Measurements from ENCODE around the gene NOTCH3. TPM values are rescaled to one million over a fixed set of nuclear protein-coding genes. Genes with fewer than 3 reads are reported as not detected.

NOTCH3 gene
- total RNA-seq, 4 donors from 2014 or later = 17.7 to 91.4 (median 41.4) TPM

DNA sequence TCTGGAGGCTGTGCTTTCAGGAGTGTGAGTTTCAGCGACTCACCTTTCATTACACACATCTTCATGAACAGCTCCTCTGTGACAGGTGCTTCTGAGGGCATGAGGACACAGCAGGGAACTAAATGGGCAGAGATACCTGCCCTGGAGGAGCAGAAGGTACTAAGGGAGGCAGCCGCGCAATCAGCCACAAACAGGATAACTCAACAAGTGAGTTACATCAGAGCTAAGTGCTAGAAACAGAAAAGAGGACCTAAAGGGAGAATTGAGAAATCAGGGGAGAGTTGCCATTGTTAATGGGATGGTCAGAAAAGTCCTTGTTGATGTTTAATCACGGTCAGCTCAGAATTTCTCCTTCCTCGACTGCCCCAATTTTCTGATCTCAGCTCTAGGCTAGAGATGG is 51.1 kb downstream of the NOTCH3 start:
- TF ChIP-seq, protein P1, sequence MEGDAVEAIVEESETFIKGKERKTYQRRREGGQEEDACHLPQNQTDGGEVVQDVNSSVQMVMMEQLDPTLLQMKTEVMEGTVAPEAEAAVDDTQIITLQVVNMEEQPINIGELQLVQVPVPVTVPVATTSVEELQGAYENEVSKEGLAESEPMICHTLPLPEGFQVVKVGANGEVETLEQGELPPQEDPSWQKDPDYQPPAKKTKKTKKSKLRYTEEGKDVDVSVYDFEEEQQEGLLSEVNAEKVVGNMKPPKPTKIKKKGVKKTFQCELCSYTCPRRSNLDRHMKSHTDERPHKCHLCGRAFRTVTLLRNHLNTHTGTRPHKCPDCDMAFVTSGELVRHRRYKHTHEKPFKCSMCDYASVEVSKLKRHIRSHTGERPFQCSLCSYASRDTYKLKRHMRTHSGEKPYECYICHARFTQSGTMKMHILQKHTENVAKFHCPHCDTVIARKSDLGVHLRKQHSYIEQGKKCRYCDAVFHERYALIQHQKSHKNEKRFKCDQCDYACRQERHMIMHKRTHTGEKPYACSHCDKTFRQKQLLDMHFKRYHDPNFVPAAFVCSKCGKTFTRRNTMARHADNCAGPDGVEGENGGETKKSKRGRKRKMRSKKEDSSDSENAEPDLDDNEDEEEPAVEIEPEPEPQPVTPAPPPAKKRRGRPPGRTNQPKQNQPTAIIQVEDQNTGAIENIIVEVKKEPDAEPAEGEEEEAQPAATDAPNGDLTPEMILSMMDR (IDR thresholded peaks at IDR 0.05; ENCODE audit: low read depth) = no peak

DNA sequence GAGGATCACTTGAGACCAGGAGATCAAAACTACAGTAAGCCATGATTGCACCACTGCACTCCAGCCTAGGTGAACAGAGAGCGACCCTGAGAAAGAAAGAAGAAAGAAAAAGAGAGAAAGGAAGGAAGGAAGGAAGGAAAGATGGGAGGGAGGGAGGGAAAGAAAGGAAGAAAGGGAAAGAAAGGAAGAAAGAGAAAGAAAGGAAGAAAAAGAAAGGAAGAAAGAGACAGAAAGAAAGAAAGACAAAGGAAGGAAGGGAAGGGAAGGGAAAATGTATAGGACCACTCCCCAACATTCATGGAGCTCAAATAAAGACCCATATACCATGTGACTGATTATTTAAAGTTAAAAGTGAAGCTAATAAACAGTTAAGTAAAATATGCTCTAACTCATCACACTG is 53.7 kb downstream of the NOTCH3 start:
- TF ChIP-seq, protein P1 (IDR thresholded peaks at IDR 0.05; ENCODE audit: low read depth) = no peak

DNA sequence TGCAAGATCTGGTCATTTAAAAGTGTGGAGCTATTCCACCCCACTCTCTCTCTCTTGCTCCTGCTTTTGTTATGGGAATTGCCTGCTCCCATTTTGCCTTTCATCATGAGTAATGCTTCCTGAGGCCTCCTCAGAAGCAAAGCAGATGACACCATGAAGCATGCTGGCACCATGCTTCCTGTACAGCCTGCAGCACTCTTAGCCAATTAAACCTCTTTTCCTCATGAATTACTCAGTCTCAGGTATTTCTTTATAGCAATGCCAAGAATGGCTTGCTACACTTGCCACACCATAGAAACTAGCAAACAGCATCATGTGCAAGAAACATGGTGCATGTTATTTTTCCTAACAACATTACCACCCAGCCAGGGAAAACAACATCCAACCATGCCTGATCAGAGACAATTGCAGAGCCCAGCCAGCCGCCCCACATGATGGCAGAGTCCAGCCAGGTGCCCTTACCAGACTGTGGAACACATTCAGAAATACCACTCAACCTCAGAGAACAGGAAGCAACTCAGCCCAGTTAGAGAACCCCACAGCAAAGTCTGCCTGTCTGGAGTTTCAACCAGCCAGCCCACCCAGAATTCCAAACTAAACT is 56.6 kb downstream of the NOTCH3 start:
- TF ChIP-seq, protein P1 (IDR thresholded peaks at IDR 0.05; ENCODE audit: low read depth) = no peak

DNA sequence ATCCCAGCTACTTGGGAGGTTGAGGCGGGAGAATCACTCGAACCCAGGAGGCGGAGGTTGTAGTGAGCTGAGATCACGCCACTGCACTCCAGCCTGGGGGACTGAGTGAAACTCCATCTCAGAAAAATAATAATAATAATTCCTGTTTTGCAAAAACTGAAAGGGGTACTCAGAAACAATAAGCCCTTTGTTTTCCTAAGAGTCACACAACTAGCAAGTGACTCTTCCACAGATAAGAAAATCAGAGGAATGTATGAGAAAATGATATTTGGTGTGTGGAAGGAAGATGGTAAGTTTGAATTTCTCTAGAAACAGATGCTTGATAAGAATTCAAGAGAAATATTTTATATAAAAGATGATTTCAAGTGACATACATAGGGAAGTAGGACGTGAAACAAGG is 58.5 kb downstream of the NOTCH3 start:
- TF ChIP-seq, protein P1 (IDR thresholded peaks at IDR 0.05; ENCODE audit: low read depth) = no peak

DNA sequence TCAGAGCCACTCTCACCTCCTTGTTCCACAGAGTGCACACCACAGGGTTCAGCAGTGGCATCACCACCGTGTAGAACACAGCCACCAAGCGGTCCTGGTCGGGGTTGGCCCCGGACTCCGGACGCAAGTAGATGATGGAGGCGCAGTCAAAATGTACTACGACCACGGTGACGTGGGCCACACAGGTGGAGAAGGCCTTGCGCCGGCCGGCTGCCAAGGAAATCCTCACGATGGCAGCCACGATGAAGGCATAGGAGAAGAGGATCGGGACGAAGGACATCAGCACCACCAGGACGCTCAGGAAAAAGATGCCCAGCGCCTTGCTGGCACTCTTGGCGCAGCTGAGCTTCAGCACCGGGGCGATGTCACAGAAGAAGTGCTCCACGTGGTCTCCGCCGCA is 59.7 kb downstream of the NOTCH3 start:
- TF ChIP-seq, protein P1 (IDR thresholded peaks at IDR 0.05; ENCODE audit: low read depth) = no peak

DNA sequence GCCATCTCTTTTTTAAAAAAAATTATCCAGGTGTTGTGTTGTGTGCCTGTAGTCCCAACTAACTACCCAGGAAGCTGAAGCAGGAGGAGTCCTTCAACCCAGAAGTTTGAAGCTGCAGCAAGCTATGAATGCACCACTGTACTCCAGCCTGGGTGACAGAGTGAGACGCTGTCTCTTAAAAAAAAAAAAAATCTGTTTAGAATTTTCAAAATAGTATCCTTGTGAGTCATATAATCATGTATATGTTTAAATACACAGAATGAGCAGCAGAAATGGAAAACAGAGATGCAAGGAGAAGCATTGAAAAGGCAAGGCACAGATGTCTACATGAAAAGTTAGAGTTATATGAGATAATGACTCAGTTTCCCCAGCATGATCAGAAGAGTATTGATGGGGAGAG is 62.4 kb downstream of the NOTCH3 start:
- TF ChIP-seq, protein P1 (IDR thresholded peaks at IDR 0.05; ENCODE audit: low read depth) = no peak

DNA sequence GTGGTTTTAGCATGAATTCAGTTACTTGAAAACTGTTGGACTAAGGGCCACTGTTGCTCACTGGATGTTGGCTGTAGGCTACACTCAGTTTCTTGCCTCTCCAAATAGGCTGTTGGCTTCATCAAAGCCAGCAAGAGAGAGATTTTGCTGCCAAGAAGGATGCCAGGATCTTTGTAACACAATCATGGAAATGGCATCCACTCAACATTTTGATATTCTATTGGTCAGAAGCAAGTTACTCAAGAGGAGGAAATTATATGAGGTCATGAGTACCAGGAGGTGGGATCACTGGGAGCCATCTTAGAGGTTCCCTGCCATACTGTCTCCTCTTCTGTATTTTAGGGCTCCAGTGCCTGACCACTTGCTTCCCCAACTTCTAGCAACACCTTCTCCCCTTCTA is 63.0 kb downstream of the NOTCH3 start:
- TF ChIP-seq, protein P1 (IDR thresholded peaks at IDR 0.05; ENCODE audit: low read depth) = no peak
